HUES48 (cell line): ENCODE data around the gene ADAM12.

Experiments
- H3K27ac ChIP-seq: one replicate; pipeline ENCODE4 v1.7.0; 2013; ENCODE audit warnings: low read depth, low read length, inconsistent platforms
- H3K27me3 ChIP-seq: 2 replicates; pipeline ENCODE4 v1.6.1; 2013; ENCODE audit warnings: mild to moderate bottlenecking, low read length; ENCODE audit not compliant: control insufficient read depth, insufficient read depth
- H3K36me3 ChIP-seq: 2 replicates; pipeline ENCODE4 v1.6.1; 2013; ENCODE audit warnings: low read length; ENCODE audit not compliant: control insufficient read depth, insufficient read depth
- H3K4me1 ChIP-seq: 2 replicates; pipeline ENCODE4 v1.6.1; 2013; ENCODE audit warnings: mild to moderate bottlenecking, low read length; ENCODE audit not compliant: control insufficient read depth, insufficient read depth
- H3K4me3 ChIP-seq: 2 replicates; pipeline ENCODE4 v1.5.1; 2013; ENCODE audit warnings: mild to moderate bottlenecking, low read depth, low read length
- H3K9ac ChIP-seq: 2 replicates; pipeline ENCODE4 v1.6.1; 2013; ENCODE audit warnings: mild to moderate bottlenecking, low read depth, low read length, moderate library complexity
- H3K9me3 ChIP-seq: 2 replicates; pipeline ENCODE4 v1.6.1; 2013; ENCODE audit warnings: low read length; ENCODE audit not compliant: control insufficient read depth, insufficient read depth

The ADAM12 gene

DNA sequence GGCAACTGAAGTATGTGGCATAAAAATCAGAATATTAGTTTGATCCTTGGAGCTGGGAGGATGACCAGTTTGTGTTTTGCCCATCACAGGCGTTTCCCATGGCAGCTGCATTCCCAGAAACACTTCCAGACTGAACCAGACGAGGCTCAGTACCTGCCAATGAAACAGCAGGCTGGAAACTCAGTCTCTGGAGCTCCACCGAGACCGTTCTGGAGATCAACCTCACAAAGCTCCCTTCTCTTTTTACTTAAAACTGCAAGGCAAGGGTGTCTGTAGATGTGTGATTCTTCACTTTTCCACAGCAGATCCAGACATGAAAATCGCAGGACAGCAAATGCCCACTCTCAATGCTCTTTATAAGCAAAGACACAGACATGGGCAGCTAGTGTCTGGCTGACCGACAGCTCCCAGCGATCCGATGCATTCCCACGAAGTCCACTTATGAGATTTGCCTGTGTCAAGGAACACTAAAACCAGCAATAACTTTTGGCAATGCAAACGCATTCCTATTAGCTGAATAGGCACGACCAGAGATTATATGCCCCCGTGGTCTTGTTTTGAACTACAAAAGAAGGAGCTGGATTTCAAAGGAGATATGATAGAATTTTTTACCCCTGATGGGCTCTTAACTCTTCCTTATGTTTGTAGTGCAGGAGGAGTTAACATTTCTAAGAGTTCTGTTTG is 72.6 kb downstream of the ADAM12 start:
- H3K9ac ChIP-seq, result no peak overlapping the region
- no peaks in the 10 kb centered on the region for H3K27me3 ChIP-seq
- H3K36me3 ChIP-seq, result no peaks in the 10 kb centered on the region
- no peak overlapping the region for H3K4me3 ChIP-seq
- no peaks in the 10 kb centered on the region for H3K9me3 ChIP-seq
- no peaks in the 10 kb centered on the region for H3K4me1 ChIP-seq
- H3K27ac ChIP-seq, result no peak overlapping the region

DNA sequence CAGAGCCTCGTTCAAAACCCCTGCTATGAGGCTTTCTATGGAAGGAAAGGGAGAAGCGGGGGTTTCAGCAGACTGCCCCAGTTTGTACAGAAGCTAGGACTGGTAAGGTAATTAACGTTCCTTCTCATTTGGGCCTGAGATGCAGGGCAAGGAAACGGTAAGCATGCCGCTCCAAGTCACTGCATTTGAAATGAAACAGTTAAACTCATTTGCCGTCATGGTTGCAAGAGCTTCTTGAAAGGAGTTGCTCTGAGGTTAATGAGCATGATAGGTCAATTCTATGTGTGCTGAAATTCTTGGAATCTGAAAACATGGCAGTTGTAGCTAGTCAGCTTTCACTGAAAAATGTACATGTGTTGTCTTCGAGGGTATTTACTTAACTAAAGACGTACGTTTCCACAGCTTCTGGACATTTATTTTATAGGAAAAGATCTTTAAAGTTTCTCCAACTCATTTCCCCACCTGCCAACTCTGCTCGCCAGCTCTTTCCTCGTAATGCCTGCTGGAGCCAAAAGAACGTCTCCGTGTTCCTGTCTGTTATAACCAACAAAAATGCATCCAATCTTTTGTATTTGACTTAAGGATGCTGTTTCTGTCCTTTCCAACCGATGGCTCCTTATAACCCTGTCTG is 73.3 kb downstream of the ADAM12 start:
- H3K9me3 ChIP-seq, result no peaks in the 10 kb centered on the region
- no peak overlapping the region for H3K27ac ChIP-seq
- H3K4me1 ChIP-seq, result no peaks in the 10 kb centered on the region
- H3K9ac ChIP-seq, result no peak overlapping the region
- no peak overlapping the region for H3K4me3 ChIP-seq
- no peaks in the 10 kb centered on the region for H3K27me3 ChIP-seq
- no peaks in the 10 kb centered on the region for H3K36me3 ChIP-seq

DNA sequence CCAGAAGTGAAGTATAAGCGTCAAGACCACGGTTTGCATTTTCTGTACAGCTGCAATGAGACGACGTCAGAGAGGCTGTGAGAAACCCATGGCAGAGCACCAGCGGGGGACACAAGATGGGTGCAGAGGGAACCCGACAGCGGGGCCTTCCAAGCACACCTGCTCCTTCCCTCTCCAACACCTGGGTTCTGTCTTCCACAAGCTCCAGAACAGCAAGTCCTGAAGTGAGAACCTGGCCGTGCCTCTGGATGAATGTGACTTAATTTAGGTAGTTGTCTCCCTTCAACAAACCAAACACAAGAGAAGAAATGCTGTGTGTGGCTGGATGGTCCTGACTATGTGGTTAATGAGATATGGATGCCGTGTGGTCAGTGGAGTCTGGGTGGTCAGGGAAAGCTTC is 76.1 kb downstream of the ADAM12 start:
- H3K4me1 ChIP-seq, result no peaks in the 10 kb centered on the region
- no peak overlapping the region for H3K9ac ChIP-seq
- H3K9me3 ChIP-seq, result no peaks in the 10 kb centered on the region
- no peaks in the 10 kb centered on the region for H3K27me3 ChIP-seq
- H3K27ac ChIP-seq, result no peak overlapping the region
- H3K36me3 ChIP-seq, result no peaks in the 10 kb centered on the region
- H3K4me3 ChIP-seq, result no peak overlapping the region

DNA sequence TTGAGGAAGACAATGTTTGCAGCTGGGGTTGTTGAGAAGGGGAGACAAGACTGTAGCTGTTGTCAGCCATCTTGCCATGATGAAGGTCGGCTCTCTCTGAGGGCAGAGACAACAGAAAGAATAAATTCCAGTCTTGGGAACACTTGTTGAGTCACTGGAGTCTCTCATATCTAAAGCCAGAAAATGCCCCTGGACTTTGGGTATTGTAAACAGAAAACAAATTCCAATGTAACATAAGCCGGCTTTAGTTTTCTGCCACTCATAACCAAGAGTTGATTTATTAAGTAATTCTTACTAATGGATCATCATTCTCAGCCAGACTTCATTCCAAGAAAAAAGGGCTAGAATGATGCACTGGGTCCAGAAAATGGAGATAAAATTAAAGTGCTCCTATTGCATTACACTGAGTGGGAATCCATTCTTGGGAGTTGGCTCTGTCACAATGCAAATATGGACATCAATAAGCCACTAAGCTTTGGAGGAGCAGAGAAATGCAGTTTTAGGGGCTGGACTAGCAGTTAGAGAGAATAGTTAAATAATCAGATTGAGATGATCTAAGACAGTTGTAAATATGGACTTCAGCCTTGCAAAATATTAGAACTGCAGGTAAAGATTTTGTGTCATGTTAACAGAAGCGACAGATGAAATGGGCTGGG is 78.9 kb downstream of the ADAM12 start:
- Histone ChIP-seq H3K36me3 (no peaks in the 10 kb centered on the region), H3K9me3 (no peaks in the 10 kb centered on the region), H3K27ac (no peak overlapping the region), H3K4me1 (no peaks in the 10 kb centered on the region), H3K4me3 (no peak overlapping the region), H3K27me3 (no peaks in the 10 kb centered on the region), H3K9ac (no peak overlapping the region)

DNA sequence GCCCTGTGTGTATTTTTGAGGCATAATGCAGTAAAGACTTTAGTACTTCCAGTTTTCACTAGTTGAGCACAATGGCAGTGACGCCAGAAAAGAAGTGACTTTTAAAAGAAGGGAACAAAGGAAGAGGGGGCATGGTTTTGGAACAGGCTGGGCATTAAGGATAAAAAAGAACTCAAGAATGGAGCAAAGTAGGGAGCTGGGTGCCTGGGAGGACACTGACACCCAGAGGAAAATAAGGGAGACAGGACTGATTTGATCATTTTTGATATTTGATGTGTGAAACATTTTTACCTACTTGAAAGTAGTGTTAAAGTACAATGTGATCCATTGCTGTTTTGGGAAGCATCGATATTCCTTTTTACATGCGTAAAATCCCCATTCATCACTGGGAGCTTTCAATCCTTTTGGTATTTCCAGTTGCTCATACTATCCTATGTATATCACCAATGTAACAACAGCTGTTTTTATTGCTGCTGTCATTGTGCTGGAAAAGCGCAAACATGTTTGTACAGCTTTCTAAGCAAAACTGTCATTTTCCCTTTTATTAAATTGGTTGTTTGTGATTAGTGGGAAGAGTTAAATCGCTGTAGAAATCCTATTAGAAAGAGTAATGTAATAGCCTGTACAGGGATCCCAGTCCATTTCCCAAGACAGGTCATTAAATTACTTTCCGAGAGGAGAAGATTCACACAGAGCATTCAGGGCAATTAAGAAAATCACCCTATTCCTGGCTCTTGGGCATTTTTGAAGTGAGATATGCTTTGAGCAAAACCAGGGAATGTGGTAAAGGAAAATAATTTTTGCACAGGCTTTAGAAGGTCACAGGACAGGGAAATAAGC is 85.2 kb downstream of the ADAM12 start:
- no peaks in the 10 kb centered on the region for H3K36me3 ChIP-seq
- peaks cover 11% of the 10 kb centered on the region for H3K4me1 ChIP-seq
- peak overlapping the region; percentile 8 for H3K27ac ChIP-seq
- H3K4me3 ChIP-seq, result no peak overlapping the region
- H3K9me3 ChIP-seq, result no peaks in the 10 kb centered on the region; the same call in 1 of the 2 replicates
- H3K27me3 ChIP-seq, result no peaks in the 10 kb centered on the region
- no peak overlapping the region for H3K9ac ChIP-seq

DNA sequence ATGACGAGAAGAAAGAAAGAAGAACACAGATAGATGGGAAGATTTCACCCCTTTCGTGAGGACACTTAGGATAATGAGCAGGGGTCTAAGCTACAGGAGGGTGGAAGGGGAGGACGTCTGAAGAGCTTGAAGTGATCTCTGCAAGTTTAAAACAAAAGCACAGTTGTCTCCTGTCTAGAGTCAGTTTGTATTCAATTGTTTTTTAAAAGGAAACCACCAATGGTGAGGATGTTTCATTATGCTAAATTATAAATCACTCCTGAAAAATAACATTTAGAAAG is 85.9 kb downstream of the ADAM12 start:
- Histone ChIP-seq H3K36me3 (no peaks in the 10 kb centered on the region), H3K27me3 (no peaks in the 10 kb centered on the region), H3K4me3 (no peak overlapping the region), H3K4me1 (peaks cover 11% of the 10 kb centered on the region), H3K9me3 (no peaks in the 10 kb centered on the region; the same call in 1 of the 2 replicates), H3K9ac (no peak overlapping the region), H3K27ac (peak overlapping the region; percentile 8)

DNA sequence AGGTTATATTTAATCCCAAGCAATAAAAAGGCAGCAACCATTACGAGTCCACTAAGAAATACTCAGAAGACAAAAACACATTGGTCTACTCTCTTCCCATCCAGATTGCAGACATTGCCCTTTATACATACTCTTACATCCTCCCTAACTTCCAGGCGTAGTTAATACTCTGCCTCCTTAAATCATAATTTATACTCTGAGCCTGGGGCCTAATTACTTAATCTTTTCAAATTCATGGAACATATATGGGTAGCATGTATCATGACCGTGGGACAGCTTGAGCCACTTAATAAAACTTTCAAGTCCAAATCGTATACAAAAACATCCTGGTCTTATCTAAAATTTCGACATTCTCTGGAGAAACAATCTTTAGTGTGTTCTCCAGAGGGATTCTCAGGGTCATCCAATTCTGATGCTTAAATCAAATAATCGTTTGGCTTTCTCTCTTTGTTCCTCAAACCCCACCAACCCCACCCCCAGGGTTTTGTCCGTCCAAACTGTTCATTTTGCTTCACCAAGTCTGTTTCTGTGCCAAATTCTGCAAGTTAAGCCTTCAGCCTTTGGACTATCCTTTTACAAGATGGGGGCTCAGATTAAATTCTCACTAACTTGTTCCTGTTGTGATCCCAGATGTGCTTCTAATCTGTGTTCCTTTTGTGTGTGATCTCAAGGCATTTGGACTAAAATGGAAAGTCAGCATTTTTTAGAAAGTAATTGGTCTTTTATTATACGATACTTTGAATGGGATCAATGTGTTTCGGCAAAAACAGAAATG is 86.4 kb downstream of the ADAM12 start:
- no peak overlapping the region for H3K4me3 ChIP-seq
- H3K27me3 ChIP-seq, result no peaks in the 10 kb centered on the region
- peaks cover 11% of the 10 kb centered on the region for H3K4me1 ChIP-seq
- no peaks in the 10 kb centered on the region; the same call in 1 of the 2 replicates for H3K9me3 ChIP-seq
- no peaks in the 10 kb centered on the region for H3K36me3 ChIP-seq
- H3K9ac ChIP-seq, result no peak overlapping the region
- H3K27ac ChIP-seq, result no peak overlapping the region

DNA sequence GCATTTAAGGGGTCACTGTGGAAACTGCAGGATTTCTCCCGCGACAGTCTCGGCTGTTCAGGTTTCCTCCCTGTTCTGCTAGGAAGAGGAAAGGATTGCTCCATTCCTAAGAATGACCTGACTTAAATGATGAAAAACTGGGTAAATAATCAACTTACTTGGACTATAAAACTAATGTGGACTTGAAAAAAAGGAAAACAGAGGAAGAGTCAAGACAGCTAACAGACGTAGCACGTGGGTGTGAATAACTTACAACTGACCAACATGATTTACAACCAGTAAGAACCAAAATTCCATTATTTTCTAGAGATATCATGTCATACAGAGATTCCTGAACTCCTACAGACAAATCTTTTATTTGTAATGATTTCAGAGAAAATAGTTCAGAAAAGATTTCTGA is 93.8 kb downstream of the ADAM12 start:
- Histone ChIP-seq H3K27me3 (no peaks in the 10 kb centered on the region), H3K27ac (no peak overlapping the region), H3K9ac (no peak overlapping the region), H3K4me3 (no peak overlapping the region), H3K4me1 (no peaks in the 10 kb centered on the region), H3K36me3 (no peaks in the 10 kb centered on the region), H3K9me3 (no peaks in the 10 kb centered on the region; the same call in 1 of the 2 replicates)

DNA sequence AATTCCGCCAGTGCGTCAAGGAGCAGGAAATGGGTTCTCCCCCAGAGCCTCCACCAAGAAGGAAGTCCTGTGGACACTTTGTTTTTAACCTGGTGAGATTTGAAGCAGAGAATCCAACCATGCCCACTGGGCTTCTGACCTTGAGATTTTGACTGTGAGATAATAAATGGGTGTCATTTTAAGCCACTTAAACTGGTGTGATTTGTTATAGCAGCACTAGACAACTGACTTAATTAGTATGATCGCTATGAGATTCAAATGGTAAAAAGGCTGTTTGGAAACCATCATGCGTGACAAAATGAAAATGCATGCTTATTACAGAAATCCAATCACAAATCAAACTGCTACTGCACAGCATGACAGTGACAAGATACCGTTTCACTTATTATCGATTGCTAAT is 98.0 kb downstream of the ADAM12 start:
- Histone ChIP-seq H3K9me3 (no peaks in the 10 kb centered on the region), H3K4me3 (no peak overlapping the region), H3K36me3 (no peaks in the 10 kb centered on the region), H3K27ac (no peak overlapping the region), H3K9ac (no peak overlapping the region), H3K27me3 (no peaks in the 10 kb centered on the region), H3K4me1 (no peaks in the 10 kb centered on the region)

DNA sequence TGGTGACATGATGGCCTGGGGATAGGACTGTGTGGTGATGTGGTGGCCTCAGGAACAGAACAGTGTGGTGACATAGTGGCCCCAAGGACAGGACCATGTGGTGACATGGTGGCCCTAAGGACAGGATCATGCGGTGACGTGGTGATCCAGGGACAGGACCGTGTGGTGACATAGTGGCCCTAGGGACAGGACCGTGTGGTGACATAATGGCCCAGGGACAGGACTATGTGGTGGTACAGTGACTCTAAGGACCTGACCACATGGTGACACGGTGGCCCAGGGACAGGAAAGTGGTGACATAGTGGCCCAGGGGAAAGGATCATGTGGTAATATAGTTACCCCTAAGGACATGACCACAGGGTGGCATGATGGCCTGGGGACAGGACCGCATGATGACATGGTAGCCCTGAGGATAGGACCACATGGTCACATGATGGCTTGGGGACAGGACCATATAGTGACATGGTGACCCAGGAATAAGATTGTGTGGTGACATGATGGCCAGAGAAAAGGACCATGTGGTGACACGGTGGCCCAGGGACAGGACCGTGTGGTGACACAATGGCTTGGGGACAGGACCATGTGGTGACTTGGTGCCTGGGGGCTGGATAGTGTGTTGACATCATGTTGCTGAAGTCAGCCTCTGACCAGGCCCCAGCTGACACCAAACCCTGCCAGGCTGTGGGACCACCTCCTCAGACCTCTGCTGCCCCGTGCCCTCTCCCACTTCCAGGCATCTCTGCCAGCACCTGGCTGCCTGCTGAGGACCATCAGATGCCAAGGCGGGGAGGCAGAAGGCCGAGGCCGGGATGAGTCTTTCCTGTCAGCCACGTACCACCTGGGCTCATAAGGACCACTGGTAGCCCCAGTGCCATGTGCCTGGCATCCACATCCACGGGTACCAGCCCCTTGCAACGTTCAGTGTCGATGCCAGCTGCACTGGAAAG is 99.5 kb downstream of the ADAM12 start:
- Histone ChIP-seq H3K9ac (no peak overlapping the region), H3K27ac (no peak overlapping the region), H3K36me3 (no peaks in the 10 kb centered on the region), H3K4me3 (no peak overlapping the region), H3K9me3 (no peaks in the 10 kb centered on the region), H3K27me3 (no peaks in the 10 kb centered on the region), H3K4me1 (no peaks in the 10 kb centered on the region)
